Measurements from ENCODE around the gene PHEX. TPM values are rescaled to one million over a fixed set of nuclear protein-coding genes. Genes with fewer than 3 reads are reported as not detected.

The PHEX gene
- total and polyA plus RNA-seq, 7 donors = 0.16 to 0.83 (median 0.71) TPM; not detected in 2

DNA sequence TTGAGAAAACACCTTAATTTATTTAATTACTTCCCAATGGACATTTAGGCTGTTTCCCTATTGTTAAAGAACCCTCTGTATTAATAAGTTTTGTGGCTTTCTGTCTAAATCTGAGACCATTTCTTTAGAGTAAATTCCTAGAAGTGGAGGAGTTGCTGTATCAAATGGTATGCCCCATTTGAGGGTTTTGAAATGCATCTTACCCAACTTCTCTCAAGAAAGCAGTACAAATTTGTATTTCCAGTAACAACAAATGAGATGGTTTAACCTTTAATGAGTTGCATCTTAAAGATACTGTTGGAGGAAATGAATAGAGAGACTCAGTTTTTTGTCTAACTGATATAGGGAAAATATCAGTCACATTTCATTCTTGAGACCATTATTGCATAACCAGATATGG is 170.1 kb downstream of the PHEX start:
- Histone ChIP-seq H3K4me3 (no peak overlapping the region), H3K4me1 (no peaks in the 10 kb centered on the region), H3K27me3 (no peaks in the 10 kb centered on the region), H3K9me3 (no peaks in the 10 kb centered on the region), H3K27ac (no peak overlapping the region), H3K36me3 (no peaks in the 10 kb centered on the region)
- intact Hi-C loops (cut with DNase I) = no loop called here
- no peak for DNase-seq
- TF ChIP-seq POLR2AphosphoS5 (IDR thresholded peaks at IDR 0.05) (no peak), EP300 (IDR thresholded peaks at IDR 0.05) (no peak), POLR2A (IDR thresholded peaks at IDR 0.05) (no peak)
- TF ChIP-seq, protein P1, sequence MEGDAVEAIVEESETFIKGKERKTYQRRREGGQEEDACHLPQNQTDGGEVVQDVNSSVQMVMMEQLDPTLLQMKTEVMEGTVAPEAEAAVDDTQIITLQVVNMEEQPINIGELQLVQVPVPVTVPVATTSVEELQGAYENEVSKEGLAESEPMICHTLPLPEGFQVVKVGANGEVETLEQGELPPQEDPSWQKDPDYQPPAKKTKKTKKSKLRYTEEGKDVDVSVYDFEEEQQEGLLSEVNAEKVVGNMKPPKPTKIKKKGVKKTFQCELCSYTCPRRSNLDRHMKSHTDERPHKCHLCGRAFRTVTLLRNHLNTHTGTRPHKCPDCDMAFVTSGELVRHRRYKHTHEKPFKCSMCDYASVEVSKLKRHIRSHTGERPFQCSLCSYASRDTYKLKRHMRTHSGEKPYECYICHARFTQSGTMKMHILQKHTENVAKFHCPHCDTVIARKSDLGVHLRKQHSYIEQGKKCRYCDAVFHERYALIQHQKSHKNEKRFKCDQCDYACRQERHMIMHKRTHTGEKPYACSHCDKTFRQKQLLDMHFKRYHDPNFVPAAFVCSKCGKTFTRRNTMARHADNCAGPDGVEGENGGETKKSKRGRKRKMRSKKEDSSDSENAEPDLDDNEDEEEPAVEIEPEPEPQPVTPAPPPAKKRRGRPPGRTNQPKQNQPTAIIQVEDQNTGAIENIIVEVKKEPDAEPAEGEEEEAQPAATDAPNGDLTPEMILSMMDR (IDR thresholded peaks at IDR 0.05) = no peak

DNA sequence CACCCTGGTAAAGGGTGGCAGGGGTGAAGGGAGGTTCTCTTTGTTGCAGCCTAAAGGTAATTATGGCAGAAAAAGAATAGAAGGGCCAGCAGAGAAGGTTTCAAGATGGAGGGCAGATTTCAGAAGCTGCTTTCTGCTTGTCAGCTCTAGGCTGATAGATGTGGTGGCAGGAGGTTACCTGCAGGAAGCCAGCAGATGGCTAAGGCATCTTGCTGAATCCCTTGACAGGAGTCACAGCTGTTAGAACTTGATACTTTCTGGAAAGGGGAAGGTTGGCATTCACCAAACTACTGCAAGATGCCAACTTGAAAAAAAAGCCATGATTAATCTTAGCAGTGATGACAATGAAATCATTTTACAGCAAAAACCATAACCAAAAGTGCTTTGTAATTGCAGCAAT is 171.1 kb downstream of the PHEX start:
- no peak overlapping the region for H3K27ac ChIP-seq
- no peaks in the 10 kb centered on the region for H3K9me3 ChIP-seq
- no peak for TF ChIP-seq EP300 (IDR thresholded peaks at IDR 0.05)
- no peak for TF ChIP-seq POLR2AphosphoS5 (IDR thresholded peaks at IDR 0.05)
- TF ChIP-seq POLR2A (IDR thresholded peaks at IDR 0.05) = no peak
- TF ChIP-seq, protein P1 (IDR thresholded peaks at IDR 0.05) = no peak

DNA sequence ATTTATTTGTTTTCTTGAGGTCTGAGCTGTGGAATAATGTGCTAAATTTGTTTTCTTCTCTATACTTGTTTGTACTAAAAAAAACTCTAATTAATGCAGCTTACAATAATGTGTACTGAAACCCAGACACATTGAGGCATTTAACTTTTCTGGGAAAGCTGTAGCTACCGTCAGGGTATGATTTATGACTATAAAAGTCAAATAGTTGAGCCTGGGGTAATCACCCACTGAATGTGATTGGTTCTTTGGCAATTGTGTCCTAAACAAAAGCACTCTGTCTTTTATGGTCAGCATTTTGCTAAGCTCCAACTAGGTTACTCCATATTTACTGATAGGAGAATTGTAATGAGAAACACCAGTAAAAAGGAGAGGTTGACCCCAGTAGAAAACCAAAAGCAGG is 174.7 kb downstream of the PHEX start:
- WGBS, 2 donors = 9 to 39% methylated on average over 1 of the region's 1 CpG
- TF ChIP-seq POLR2A (IDR thresholded peaks at IDR 0.05) = no peak
- TF ChIP-seq POLR2AphosphoS5 (IDR thresholded peaks at IDR 0.05) = no peak
- TF ChIP-seq, protein P1 (IDR thresholded peaks at IDR 0.05) = no peak
- no peak for TF ChIP-seq EP300 (IDR thresholded peaks at IDR 0.05)
- H3K27me3 ChIP-seq = no peaks in the 10 kb centered on the region

More for the DNA sequence above, 171.1 kb downstream of the PHEX start:
- Histone ChIP-seq H3K36me3 (no peaks in the 10 kb centered on the region), H3K4me1 (no peaks in the 10 kb centered on the region), H3K4me3 (no peak overlapping the region), H3K27me3 (no peaks in the 10 kb centered on the region)
- no peak for DNase-seq
- intact Hi-C loops (cut with DNase I) = no loop called here

DNA sequence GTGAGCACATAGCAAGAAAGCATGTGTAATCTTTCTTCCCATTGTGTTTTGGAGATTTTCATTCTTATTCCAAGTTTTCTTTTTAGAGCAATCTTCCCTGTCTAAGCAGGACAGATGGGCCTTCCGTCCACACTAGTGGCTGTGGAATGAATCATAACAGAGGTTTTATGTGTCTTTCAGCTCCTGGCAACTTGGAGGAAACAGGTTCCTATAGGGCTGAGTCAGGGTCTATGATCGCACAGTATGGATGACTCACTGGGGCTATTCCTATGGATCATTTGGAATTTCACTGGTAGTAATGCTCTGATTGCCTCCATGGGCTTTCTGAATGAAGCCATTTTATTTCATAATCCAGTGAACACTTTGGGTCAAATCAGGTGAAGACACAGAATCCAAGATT is 188.8 kb downstream of the PHEX start:
- Histone ChIP-seq H3K9me3 (no peaks in the 10 kb centered on the region), H3K27ac (no peak overlapping the region), H3K27me3 (no peaks in the 10 kb centered on the region), H3K4me1 (no peaks in the 10 kb centered on the region), H3K4me3 (no peak overlapping the region), H3K36me3 (no peaks in the 10 kb centered on the region)
- intact Hi-C loops (cut with DNase I) = no loop called here
- no peak for DNase-seq
- WGBS, 2 donors = 81 to 91% methylated on average over 2 of the region's 2 CpGs
- TF ChIP-seq POLR2AphosphoS5 (IDR thresholded peaks at IDR 0.05) (no peak), EP300 (IDR thresholded peaks at IDR 0.05) (no peak), POLR2A (IDR thresholded peaks at IDR 0.05) (no peak)
- TF ChIP-seq, protein P1 (IDR thresholded peaks at IDR 0.05) = no peak

More for the DNA sequence above, 174.7 kb downstream of the PHEX start:
- Histone ChIP-seq H3K36me3 (no peaks in the 10 kb centered on the region), H3K27ac (no peak overlapping the region), H3K9me3 (no peaks in the 10 kb centered on the region), H3K4me3 (no peak overlapping the region), H3K4me1 (no peaks in the 10 kb centered on the region)
- no peak for DNase-seq
- intact Hi-C loops (cut with DNase I) = no loop called here

DNA sequence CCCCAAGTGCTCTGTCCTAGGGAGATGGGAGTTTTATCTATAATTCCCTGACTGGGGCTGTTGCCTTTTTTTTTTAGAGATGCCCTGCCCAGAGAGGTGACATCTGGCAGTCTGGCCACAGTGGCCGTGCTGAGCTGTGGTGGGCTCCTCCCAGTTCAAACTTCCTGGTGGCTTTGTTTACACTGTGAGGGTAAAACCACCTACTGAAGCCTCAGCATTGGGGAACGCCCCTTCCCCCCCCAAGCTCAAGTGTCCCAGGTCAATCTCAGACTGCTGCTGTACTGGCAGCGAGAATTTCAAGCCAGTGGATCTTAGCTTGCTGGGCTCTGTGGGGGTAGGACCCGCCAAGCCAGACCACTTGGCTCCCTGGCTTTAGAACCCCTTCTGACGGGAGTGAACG is 202.3 kb downstream of the PHEX start:
- Histone ChIP-seq H3K27ac (no peak overlapping the region), H3K36me3 (no peaks in the 10 kb centered on the region), H3K27me3 (no peaks in the 10 kb centered on the region), H3K4me1 (no peaks in the 10 kb centered on the region), H3K4me3 (no peak overlapping the region), H3K9me3 (no peaks in the 10 kb centered on the region)
- intact Hi-C loops (cut with DNase I) = no loop called here
- no peak for TF ChIP-seq POLR2AphosphoS5 (IDR thresholded peaks at IDR 0.05)
- TF ChIP-seq POLR2A (IDR thresholded peaks at IDR 0.05) = no peak
- TF ChIP-seq, protein P1 (IDR thresholded peaks at IDR 0.05) = no peak
- no peak for TF ChIP-seq EP300 (IDR thresholded peaks at IDR 0.05)
- WGBS, 2 donors = 56 to 66% methylated on average over 6 of the region's 6 CpGs
- no peak for DNase-seq

All from sigmoid colon (tissue), 7 donors.